CD4-positive, alpha-beta T cell treated with Interleukin-15 for 1 hour (primary cell): ENCODE measurements around the gene GPR17.

Experiments used
- DNase-seq: peaks from one replicate; pipeline ENCODE4 v3.0.0-alpha.2; 2020

Gene GPR17

GRCh38 chr2:127655209-127656073 lies 9.5 kb downstream of the GPR17 start:
- no peak for DNase-seq

DNA sequence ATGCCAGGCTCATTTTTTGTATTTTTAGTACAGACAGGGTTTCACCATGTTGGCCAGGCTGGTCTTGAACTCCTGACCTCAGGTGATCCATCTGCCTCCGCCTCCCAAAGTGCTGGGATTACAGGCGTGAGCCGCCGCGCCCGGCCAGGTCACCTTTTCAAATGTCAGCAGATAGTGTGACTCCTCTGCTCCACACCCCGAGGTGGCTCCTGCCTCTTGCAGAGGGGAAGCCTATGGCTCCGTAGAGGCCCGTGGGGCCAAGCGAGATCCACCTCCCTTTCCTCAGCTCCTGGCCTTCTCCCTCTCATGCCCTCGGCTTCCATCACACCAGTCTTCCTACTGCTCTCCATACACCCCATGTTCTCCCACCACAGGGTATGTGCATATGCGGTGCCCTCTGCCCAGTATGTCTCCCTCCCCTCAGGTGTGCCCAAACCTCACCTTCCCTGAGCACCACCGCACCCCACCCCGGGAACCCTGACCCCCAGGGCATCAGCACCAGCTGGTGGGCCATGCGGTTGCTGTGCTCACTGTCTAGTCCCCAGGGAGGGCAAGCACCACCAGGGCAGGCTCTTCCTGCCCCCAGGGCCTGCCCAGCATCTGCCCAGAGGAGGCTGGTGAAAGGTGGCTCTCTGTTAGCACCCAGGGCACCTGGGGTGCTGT lies 10.7 kb downstream of the GPR17 start:
- no peak for DNase-seq

DNA sequence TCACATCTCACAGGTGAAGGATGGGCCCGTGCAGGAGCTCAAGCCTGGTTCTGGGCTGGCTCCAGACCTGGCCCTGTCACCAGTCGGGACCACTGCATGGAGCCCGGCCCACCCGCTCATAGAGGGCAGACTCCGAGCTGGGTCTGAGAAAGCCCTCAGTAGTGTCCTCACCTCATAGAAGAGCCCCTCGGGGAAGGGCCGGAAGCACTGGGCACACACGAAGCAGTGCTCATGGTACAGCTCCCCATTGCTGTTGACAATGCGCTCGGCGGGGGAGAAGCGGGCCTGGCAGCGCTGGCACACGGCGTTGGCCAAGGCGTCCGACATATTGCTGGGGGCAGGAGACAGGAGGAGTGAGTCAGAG lies 11.3 kb downstream of the GPR17 start:
- DNase-seq, result no peak

DNA sequence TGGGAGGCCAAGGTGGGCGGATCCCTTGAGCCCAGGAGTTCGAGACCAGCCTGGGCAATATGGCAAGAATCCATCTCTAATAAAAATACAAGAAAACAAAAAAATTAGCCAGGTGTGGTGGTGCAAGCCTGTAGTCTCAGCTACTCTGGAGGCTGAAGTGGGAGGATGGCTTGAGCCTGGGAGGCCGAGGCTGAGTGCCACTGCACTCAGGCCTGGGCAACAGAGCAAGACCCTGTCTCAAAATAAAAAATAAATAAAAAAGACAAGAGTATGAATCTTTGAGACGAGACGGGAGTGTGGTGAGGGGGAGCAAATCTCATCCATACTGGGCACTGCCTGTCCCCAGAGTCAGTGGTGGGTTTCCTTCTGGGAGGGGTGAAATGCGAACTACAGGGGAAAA lies 12.2 kb downstream of the GPR17 start:
- DNase-seq, result no peak

GRCh38 chr2:127658641-127659407 lies 12.9 kb downstream of the GPR17 start:
- no peak for DNase-seq

GRCh38 chr2:127659408-127660290 lies 13.7 kb downstream of the GPR17 start:
- no peak for DNase-seq

DNA sequence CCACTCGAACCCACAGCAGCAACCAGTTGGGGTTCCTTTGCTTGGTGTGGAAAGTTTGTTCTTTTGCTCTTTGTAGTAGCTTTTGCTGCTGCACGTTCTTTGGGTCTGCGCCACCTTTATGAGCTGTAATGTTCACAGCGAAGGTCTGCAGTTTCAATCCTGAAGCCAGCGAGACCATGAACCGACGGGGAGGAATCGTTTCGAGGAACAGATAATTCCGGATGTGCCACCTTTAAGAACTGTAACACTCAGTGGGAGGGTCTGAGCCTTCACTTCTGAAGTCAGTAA lies 14.3 kb downstream of the GPR17 start:
- no peak for DNase-seq

DNA sequence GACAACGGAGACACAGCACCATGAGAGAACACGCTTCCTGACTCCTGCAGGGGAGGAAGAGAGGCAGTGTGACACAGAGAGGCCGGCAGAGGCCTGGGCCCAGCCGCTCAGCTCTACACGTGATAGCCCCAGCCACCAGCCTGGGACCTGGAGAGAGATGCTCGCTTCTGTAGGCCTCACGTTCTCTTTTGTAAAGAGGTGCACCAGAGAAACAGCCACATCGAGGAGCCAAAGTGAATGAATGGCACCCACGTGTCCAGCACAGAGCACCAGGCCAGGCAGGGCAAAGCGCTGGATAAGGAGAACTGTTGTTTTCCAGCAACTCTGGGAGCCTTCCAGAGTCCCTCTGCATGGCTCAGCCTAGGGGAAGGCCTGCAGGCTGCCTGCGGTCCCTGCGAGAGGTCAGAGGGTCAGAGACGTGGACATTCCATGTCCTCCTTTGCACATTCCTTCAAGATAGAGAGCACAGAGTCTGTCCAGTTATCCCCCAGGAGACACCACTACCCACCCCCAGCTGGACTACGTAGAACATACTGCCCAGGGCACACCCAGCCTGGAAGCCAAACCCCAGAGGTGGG lies 15.2 kb downstream of the GPR17 start:
- DNase-seq, result no peak

- DNase-seq, result peak; percentile 1
Measured at GRCh38 chr2:127661949-127662510, 16.1 kb downstream of the GPR17 start.

- peak; percentile 14 for DNase-seq
Measured at GRCh38 chr2:127662937-127663565, 17.1 kb downstream of the GPR17 start.

- DNase-seq, result peak; percentile 0
Measured at GRCh38 chr2:127663566-127664064, 17.7 kb downstream of the GPR17 start.

GRCh38 chr2:127664065-127664894 lies 18.3 kb downstream of the GPR17 start:
- peak; percentile 4 for DNase-seq

DNA sequence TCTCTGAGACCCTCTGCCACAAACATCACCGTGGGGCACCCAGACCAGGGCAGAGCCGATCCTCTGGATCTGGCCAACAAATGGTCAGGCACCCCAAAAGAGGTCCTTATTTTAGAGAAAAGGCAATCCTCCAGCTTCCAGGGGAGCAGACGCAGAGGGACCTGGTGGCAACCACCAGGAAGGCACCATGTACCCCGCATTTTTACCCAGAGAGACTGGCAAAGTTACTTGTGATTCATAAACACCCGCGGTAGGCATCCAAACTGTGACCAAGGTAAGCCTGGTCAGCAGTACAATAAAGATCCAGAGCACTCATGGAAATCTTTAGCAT lies 18.9 kb downstream of the GPR17 start:
- no peak for DNase-seq

- DNase-seq, result no peak
Measured at GRCh38 chr2:127665267-127665893, 19.4 kb downstream of the GPR17 start.

GRCh38 chr2:127669056-127669455 lies 23.1 kb downstream of the GPR17 start:
- no peak for DNase-seq

DNA sequence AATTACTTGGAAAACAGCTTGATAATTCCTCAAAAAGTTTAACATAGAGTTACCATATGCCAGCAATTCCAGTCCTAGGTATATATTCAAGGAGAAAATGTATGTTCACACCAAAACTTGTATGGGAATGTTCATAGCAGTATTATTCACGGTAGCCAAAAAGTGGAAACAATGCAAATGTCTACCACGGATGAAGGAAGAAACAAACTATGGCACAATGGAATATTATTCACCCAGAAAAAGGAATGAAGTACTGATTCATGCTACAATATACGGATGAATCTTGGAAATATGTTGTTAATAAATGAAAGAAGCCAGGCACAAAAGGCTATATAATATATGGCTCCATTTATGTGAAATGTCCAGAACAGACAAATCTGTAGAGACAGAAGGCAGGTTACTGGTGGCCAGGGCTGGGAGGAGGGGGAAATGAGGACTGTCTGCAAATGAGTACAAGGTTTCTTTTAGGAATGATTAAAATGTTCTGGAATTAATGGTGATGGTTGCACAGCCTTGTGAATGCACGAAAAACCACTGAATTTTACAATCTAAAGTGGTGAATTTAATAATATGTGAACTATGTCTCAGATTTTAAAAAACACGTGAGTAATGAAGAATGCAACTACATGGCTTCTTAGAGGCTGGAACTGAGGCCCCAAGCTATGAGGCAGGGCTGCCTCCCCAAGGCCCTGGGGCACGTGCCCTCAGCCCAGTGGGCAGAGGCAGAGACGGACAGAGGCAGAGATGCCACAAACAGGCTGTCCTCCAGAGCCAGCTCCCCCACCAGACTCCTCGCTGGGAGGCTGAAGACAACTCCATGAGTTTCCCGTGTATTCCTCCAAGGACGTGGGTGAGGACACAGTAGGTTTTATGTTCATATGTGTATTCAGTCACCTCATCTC lies 24.4 kb downstream of the GPR17 start:
- DNase-seq, result no peak

- no peak for DNase-seq
Measured at GRCh38 chr2:127670957-127671290, 25.0 kb downstream of the GPR17 start.

DNA sequence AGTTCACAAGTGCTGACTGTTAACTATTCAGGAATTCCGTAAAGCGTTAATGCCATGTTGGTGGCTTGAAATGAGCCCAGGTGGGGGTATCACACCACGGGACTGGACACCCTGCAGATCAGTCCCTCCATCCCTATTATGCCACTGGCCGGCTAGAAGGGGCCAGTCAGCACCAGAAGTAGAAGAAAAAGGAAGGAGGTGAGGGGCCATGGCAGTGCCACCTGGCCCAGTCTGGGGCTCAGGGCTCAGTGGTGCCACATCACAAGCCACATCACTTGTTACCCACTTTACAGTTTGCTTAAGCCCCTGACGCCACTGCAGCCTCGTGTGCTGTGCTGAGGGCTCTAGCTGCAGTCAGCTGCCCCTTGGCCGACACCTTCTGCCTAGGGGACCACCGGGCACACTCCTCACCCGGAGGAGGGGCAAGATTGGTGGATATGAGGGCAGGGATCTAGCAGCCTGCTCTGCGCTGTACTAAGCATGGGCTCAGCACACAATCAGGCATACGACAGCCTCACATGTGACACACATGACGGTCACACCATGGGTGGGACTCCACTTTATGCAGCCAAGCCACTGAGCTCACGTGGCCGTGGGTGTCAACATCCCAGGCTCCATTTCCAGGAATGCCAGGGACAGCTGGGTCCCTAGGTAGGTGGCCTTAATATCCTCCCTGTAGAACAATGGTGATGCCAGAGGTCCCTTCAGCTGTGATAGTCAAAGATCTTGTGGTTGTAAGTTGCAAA lies 25.8 kb downstream of the GPR17 start:
- DNase-seq, result no peak
